HG03460 (cell line): ENCODE measurements around the gene SNX27.

Experiments
- ATAC-seq: cut with Tn5 transposase; IDR thresholded peaks from one replicate; pipeline ENCODE4 v1.9.1; 2021; ENCODE audit not compliant: unreplicated experiment

SNX27 gene

GRCh38 chr1:151702936-151703335 is 91.1 kb downstream of the SNX27 start:
- ATAC-seq, result no peak

- no peak for ATAC-seq
Measured at GRCh38 chr1:151703813-151704212, 92.0 kb downstream of the SNX27 start.

GRCh38 chr1:151704246-151704645 is 92.4 kb downstream of the SNX27 start:
- ATAC-seq, result no peak

- no peak for ATAC-seq
Measured at GRCh38 chr1:151705146-151705545, 93.3 kb downstream of the SNX27 start.

- no peak for ATAC-seq
Measured at GRCh38 chr1:151705753-151706463, 94.1 kb downstream of the SNX27 start.

GRCh38 chr1:151706464-151707415 is 94.9 kb downstream of the SNX27 start:
- ATAC-seq, result no peak

GRCh38 chr1:151707541-151708065 is 95.8 kb downstream of the SNX27 start:
- ATAC-seq, result no peak

GRCh38 chr1:151708891-151709290 is 97.0 kb downstream of the SNX27 start:
- no peak for ATAC-seq

GRCh38 chr1:151710187-151710840 is 98.5 kb downstream of the SNX27 start:
- no peak for ATAC-seq

- no peak for ATAC-seq
Measured at GRCh38 chr1:151711044-151711800, 99.4 kb downstream of the SNX27 start.

- no peak for ATAC-seq
Measured at GRCh38 chr1:151711951-151712350, 100.1 kb downstream of the SNX27 start.

- no peak for ATAC-seq
Measured at GRCh38 chr1:151713044-151713443, 101.2 kb downstream of the SNX27 start.

- no peak for ATAC-seq
Measured at GRCh38 chr1:151713874-151714273, 102.0 kb downstream of the SNX27 start.

- no peak for ATAC-seq
Measured at GRCh38 chr1:151714820-151715725, 103.2 kb downstream of the SNX27 start.

- no peak for ATAC-seq
Measured at GRCh38 chr1:151715726-151716404, 104.0 kb downstream of the SNX27 start.

- ATAC-seq, result no peak
Measured at GRCh38 chr1:151716405-151716762, 104.5 kb downstream of the SNX27 start.

GRCh38 chr1:151716771-151717631 is 105.2 kb downstream of the SNX27 start, which contains the start of gene CELF3:
TSS of gene CELF3 (minus strand) at chr1:151716803. CDS start at chr1:151716020, 783 bp downstream.
- ATAC-seq, result no peak

- ATAC-seq, result no peak
Measured at GRCh38 chr1:151718011-151718431, 106.2 kb downstream of the SNX27 start.
